ENCODE measurements around the gene UNK.

DNA sequence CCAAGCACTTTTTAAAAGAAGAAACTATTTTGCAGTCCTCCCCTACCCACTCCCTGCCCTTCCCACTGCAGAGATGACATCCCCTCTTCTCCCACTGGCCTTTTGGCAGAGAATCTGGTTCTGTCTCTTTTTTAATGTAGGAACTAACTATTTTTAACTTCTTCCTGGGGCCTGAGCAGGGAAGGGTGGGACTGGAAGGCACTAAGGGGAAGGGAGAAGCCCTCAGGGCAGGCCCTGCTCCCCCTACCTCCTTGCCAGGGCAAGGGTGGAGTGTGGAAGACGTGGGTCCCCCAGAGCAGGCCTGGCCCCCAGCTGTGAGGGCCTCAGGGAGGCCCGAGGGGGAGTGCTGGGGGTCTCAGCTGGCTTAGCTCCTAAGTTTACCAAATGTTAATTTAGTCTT is 40.1 kb downstream of the UNK start:
- TF ChIP-seq, protein P1, sequence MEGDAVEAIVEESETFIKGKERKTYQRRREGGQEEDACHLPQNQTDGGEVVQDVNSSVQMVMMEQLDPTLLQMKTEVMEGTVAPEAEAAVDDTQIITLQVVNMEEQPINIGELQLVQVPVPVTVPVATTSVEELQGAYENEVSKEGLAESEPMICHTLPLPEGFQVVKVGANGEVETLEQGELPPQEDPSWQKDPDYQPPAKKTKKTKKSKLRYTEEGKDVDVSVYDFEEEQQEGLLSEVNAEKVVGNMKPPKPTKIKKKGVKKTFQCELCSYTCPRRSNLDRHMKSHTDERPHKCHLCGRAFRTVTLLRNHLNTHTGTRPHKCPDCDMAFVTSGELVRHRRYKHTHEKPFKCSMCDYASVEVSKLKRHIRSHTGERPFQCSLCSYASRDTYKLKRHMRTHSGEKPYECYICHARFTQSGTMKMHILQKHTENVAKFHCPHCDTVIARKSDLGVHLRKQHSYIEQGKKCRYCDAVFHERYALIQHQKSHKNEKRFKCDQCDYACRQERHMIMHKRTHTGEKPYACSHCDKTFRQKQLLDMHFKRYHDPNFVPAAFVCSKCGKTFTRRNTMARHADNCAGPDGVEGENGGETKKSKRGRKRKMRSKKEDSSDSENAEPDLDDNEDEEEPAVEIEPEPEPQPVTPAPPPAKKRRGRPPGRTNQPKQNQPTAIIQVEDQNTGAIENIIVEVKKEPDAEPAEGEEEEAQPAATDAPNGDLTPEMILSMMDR (IDR thresholded peaks at IDR 0.05; ENCODE audit: low read depth, low read length), result no peak
- TF ChIP-seq EZH2phosphoT487 (IDR thresholded peaks at IDR 0.05; ENCODE audit: low read depth), result no peak

Data from OCI-LY3 (cell line).